Activated CD4-positive, alpha-beta memory T cell treated with anti-CD3 and anti-CD28 coated beads, Interleukin-2, amount 10 ng/mL, durations not matched to agents 7 days and 5 days (primary cell): ENCODE measurements around the gene SAFB2. TPM values are rescaled to one million over a fixed set of nuclear protein-coding genes. Genes with fewer than 3 reads are reported as not detected.

Experiments used
- CTCF ChIA-PET: fragments of 350-600 bp; sonication (Branson Sonifier 250); formaldehyde crosslinking; loops from one replicate; lab custom pipeline; 2021; ENCODE audit warnings: antibody characterized with exemption, inconsistent platforms; lab: Charles Lee
- POLR2A ChIA-PET: fragments of 350-600 bp; sonication (Branson Sonifier 250); formaldehyde crosslinking; loops from one replicate; lab custom pipeline; 2021; ENCODE audit warnings: antibody characterized with exemption; lab: Charles Lee
- DNase-seq: peaks from one replicate; pipeline ENCODE4 v3.0.0-alpha.2; 2020
- H3K27ac Mint-ChIP-seq: one replicate; pipeline ENCODE4 v1.8.0; 2021; ENCODE audit warnings: mild to moderate bottlenecking, mixed read lengths
- H3K27me3 Mint-ChIP-seq: one replicate; pipeline ENCODE4 v1.8.0; 2021; ENCODE audit warnings: mixed read lengths
- H3K36me3 Mint-ChIP-seq: one replicate; pipeline ENCODE4 v1.8.0; 2021; ENCODE audit warnings: low read depth, mixed read lengths
- H3K4me1 Mint-ChIP-seq: one replicate; pipeline ENCODE4 v1.8.0; 2021; ENCODE audit warnings: mixed read lengths
- H3K4me3 Mint-ChIP-seq: one replicate; pipeline ENCODE4 v1.8.0; 2021; ENCODE audit warnings: mild to moderate bottlenecking, mixed read lengths
- H3K9me3 Mint-ChIP-seq: one replicate; pipeline ENCODE4 v1.8.0; 2021; ENCODE audit warnings: mixed read lengths
- total RNA-seq, 2 experiments: library from RNA; stranded (reverse); gene quantifications; one replicate each; pipeline ENCODE4 v1.2.3, GENCODE V29; 2021

SAFB2 gene
- total RNA-seq, 2 experiments from 2014 or later: 90.5 to 90.7 TPM

GRCh38 chr19:5651361-5651760 lies 28.8 kb upstream of the SAFB2 start:
- no peak overlapping the region for H3K4me3 Mint-ChIP-seq
- ChIA-PET CTCF (no interaction called here), POLR2A (no interaction called here)
- DNase-seq: no peak
- H3K27ac Mint-ChIP-seq: no peak overlapping the region
- peaks cover 83% of the 10 kb centered on the region for H3K36me3 Mint-ChIP-seq
- no peaks in the 10 kb centered on the region for H3K27me3 Mint-ChIP-seq
- H3K9me3 Mint-ChIP-seq: no peaks in the 10 kb centered on the region
- H3K4me1 Mint-ChIP-seq: no peaks in the 10 kb centered on the region

GRCh38 chr19:5648464-5648863 lies 25.9 kb upstream of the SAFB2 start:
- ChIA-PET POLR2A (no interaction called here), CTCF (no interaction called here)
- H3K4me1 Mint-ChIP-seq: peaks cover 4% of the 10 kb centered on the region
- H3K27me3 Mint-ChIP-seq: no peaks in the 10 kb centered on the region
- DNase-seq: no peak
- H3K27ac Mint-ChIP-seq: no peak overlapping the region
- H3K36me3 Mint-ChIP-seq: peaks cover 84% of the 10 kb centered on the region
- H3K4me3 Mint-ChIP-seq: no peak overlapping the region
- H3K9me3 Mint-ChIP-seq: no peaks in the 10 kb centered on the region

- DNase-seq: no peak
- Mint-ChIP-seq H3K4me3 (no peak overlapping the region), H3K36me3 (peaks cover 85% of the 10 kb centered on the region), H3K27ac (no peak overlapping the region), H3K27me3 (no peaks in the 10 kb centered on the region), H3K4me1 (peaks cover 6% of the 10 kb centered on the region), H3K9me3 (no peaks in the 10 kb centered on the region)
- ChIA-PET CTCF (no interaction called here), POLR2A (no interaction called here)
Measured at GRCh38 chr19:5646703-5647102, 24.1 kb upstream of the SAFB2 start.

GRCh38 chr19:5645409-5645808 lies 22.8 kb upstream of the SAFB2 start:
- POLR2A ChIA-PET: no interaction called here
- CTCF ChIA-PET: no interaction called here
- H3K27ac Mint-ChIP-seq: no peak overlapping the region
- peaks cover 79% of the 10 kb centered on the region for H3K36me3 Mint-ChIP-seq
- peaks cover 11% of the 10 kb centered on the region for H3K4me1 Mint-ChIP-seq
- H3K9me3 Mint-ChIP-seq: no peaks in the 10 kb centered on the region
- no peaks in the 10 kb centered on the region for H3K27me3 Mint-ChIP-seq
- H3K4me3 Mint-ChIP-seq: no peak overlapping the region
- no peak for DNase-seq

GRCh38 chr19:5644037-5644436 lies 21.5 kb upstream of the SAFB2 start:
- CTCF ChIA-PET: no interaction called here
- POLR2A ChIA-PET: interaction anchor here (1.0 kb wide), 1 partner anchor 21 kb away, joined by 3 read pairs; the partner anchor contains the start of gene SAFB2
- Mint-ChIP-seq H3K27ac (no peak overlapping the region), H3K27me3 (no peaks in the 10 kb centered on the region), H3K4me3 (no peak overlapping the region), H3K36me3 (peaks cover 73% of the 10 kb centered on the region), H3K4me1 (peaks cover 13% of the 10 kb centered on the region), H3K9me3 (no peaks in the 10 kb centered on the region)
- DNase-seq: no peak

- H3K9me3 Mint-ChIP-seq: no peaks in the 10 kb centered on the region
- H3K4me3 Mint-ChIP-seq: no peak overlapping the region
- CTCF ChIA-PET: no interaction called here
- POLR2A ChIA-PET: interaction anchor here (1.9 kb wide), 1 partner anchor 20 kb away, joined by 4 read pairs; the partner anchor contains the start of genes SAFB and SAFB2
- no peak for DNase-seq
- H3K27ac Mint-ChIP-seq: no peak overlapping the region
- H3K36me3 Mint-ChIP-seq: peaks cover 69% of the 10 kb centered on the region
- no peaks in the 10 kb centered on the region for H3K27me3 Mint-ChIP-seq
- H3K4me1 Mint-ChIP-seq: peaks cover 13% of the 10 kb centered on the region
Measured at GRCh38 chr19:5643060-5643459, 20.5 kb upstream of the SAFB2 start.

- H3K4me1 Mint-ChIP-seq: peaks cover 19% of the 10 kb centered on the region
- H3K27me3 Mint-ChIP-seq: no peaks in the 10 kb centered on the region
- CTCF ChIA-PET: no interaction called here
- no peaks in the 10 kb centered on the region for H3K9me3 Mint-ChIP-seq
- DNase-seq: no peak
- H3K4me3 Mint-ChIP-seq: no peak overlapping the region
- H3K36me3 Mint-ChIP-seq: peaks cover 60% of the 10 kb centered on the region
- POLR2A ChIA-PET: interaction anchor here (0.9 to 1.9 kb wide), 2 partner anchors 9 to 20 kb away, joined by 3 to 4 read pairs; partner anchors contain the start of genes SAFB and SAFB2
- no peak overlapping the region for H3K27ac Mint-ChIP-seq
Measured at GRCh38 chr19:5642204-5642603, 19.6 kb upstream of the SAFB2 start.

GRCh38 chr19:5641171-5641570 lies 18.6 kb upstream of the SAFB2 start:
- H3K27me3 Mint-ChIP-seq: no peaks in the 10 kb centered on the region
- H3K9me3 Mint-ChIP-seq: no peaks in the 10 kb centered on the region
- peaks cover 19% of the 10 kb centered on the region for H3K4me1 Mint-ChIP-seq
- no peak for DNase-seq
- peaks cover 50% of the 10 kb centered on the region for H3K36me3 Mint-ChIP-seq
- CTCF ChIA-PET: no interaction called here
- H3K27ac Mint-ChIP-seq: peak overlapping the region; percentile 8
- POLR2A ChIA-PET: no interaction called here
- H3K4me3 Mint-ChIP-seq: no peak overlapping the region

- DNase-seq: no peak
- POLR2A ChIA-PET: no interaction called here
- CTCF ChIA-PET: interaction anchor here (1.3 kb wide), 1 partner anchor 52 kb away, joined by 3 read pairs; no protein-coding TSS in a partner anchor
- Mint-ChIP-seq H3K27me3 (no peaks in the 10 kb centered on the region), H3K4me1 (peaks cover 23% of the 10 kb centered on the region), H3K9me3 (no peaks in the 10 kb centered on the region), H3K4me3 (no peak overlapping the region), H3K27ac (no peak overlapping the region), H3K36me3 (peaks cover 34% of the 10 kb centered on the region)
Measured at GRCh38 chr19:5637971-5638370, 15.4 kb upstream of the SAFB2 start.

GRCh38 chr19:5635427-5635826 lies 12.9 kb upstream of the SAFB2 start:
- Mint-ChIP-seq H3K4me3 (no peak overlapping the region), H3K9me3 (no peaks in the 10 kb centered on the region), H3K36me3 (peaks cover 33% of the 10 kb centered on the region), H3K27me3 (no peaks in the 10 kb centered on the region), H3K27ac (no peak overlapping the region), H3K4me1 (peaks cover 35% of the 10 kb centered on the region)
- no peak for DNase-seq
- CTCF ChIA-PET: interaction anchor here (1.9 kb wide), 1 partner anchor 55 kb away, joined by 4 read pairs; the partner anchor contains the start of gene RPL36
- POLR2A ChIA-PET: interaction anchor here (1.6 kb wide), 1 partner anchor 13 kb away, joined by 7 read pairs; the partner anchor contains the start of genes SAFB and SAFB2

- H3K27me3 Mint-ChIP-seq: no peaks in the 10 kb centered on the region
- DNase-seq: no peak
- no peak overlapping the region for H3K4me3 Mint-ChIP-seq
- H3K27ac Mint-ChIP-seq: no peak overlapping the region
- H3K9me3 Mint-ChIP-seq: no peaks in the 10 kb centered on the region
- CTCF ChIA-PET: interaction anchor here (1.4 kb wide), 1 partner anchor 10 kb away, joined by 4 read pairs; the partner anchor contains the start of genes SAFB and SAFB2
- H3K4me1 Mint-ChIP-seq: peaks cover 54% of the 10 kb centered on the region
- H3K36me3 Mint-ChIP-seq: peaks cover 52% of the 10 kb centered on the region
- POLR2A ChIA-PET: interaction anchor here (0.8 to 1.0 kb wide), 2 partner anchors 10 kb away, joined by 3 read pairs; partner anchors contain the start of genes SAFB and SAFB2
Measured at GRCh38 chr19:5632657-5633056, 10.1 kb upstream of the SAFB2 start.

GRCh38 chr19:5632241-5632612 lies 9.7 kb upstream of the SAFB2 start:
- H3K27ac Mint-ChIP-seq: no peak overlapping the region
- no peak for DNase-seq
- H3K4me3 Mint-ChIP-seq: no peak overlapping the region
- no peaks in the 10 kb centered on the region for H3K27me3 Mint-ChIP-seq
- no peaks in the 10 kb centered on the region for H3K9me3 Mint-ChIP-seq
- peaks cover 56% of the 10 kb centered on the region for H3K36me3 Mint-ChIP-seq
- ChIA-PET POLR2A (no interaction called here), CTCF (no interaction called here)
- peaks cover 55% of the 10 kb centered on the region for H3K4me1 Mint-ChIP-seq

GRCh38 chr19:5631567-5632240 lies 9.1 kb upstream of the SAFB2 start:
- Mint-ChIP-seq H3K9me3 (no peaks in the 10 kb centered on the region), H3K36me3 (peaks cover 61% of the 10 kb centered on the region), H3K27me3 (no peaks in the 10 kb centered on the region), H3K27ac (no peak overlapping the region), H3K4me1 (peaks cover 59% of the 10 kb centered on the region), H3K4me3 (no peak overlapping the region)
- ChIA-PET CTCF (no interaction called here), POLR2A (interaction anchor here (0.9 kb wide), 1 partner anchor 16 kb away, joined by 3 read pairs; no protein-coding TSS in a partner anchor)
- no peak for DNase-seq
